HG02610 (cell line): ENCODE results near the gene NUP35.
"Not testable (repeated sequence)": the region's sequence is repeated elsewhere in the genome, so short reads cannot be mapped to it uniquely, and the experiment has no call there.

Experiments
- ATAC-seq: cut with Tn5 transposase; IDR thresholded peaks from one replicate; pipeline ENCODE4 v1.9.1; 2021; ENCODE audit warnings: mild to moderate bottlenecking, moderate library complexity; ENCODE audit not compliant: unreplicated experiment

The NUP35 gene

DNA sequence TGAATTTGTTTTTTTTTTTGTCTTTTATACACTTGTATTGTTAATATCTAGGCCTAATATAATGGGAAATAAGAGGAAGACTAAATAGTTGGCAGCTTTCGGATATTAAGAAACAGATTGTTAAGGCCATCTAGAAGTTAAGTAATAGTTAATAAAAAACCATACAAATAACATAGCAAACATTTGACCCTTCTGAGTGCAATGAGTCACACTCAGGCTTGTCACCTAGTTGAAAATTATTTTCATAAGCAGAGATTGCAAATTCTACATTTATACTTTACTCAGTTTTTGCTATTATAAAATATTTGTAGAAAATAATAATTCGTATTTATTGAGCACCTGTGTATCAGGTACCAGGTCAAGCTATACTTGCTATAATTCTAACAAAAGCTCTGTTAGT is 2.4 kb downstream of the NUP35 start:
- ATAC-seq, result no peak

DNA sequence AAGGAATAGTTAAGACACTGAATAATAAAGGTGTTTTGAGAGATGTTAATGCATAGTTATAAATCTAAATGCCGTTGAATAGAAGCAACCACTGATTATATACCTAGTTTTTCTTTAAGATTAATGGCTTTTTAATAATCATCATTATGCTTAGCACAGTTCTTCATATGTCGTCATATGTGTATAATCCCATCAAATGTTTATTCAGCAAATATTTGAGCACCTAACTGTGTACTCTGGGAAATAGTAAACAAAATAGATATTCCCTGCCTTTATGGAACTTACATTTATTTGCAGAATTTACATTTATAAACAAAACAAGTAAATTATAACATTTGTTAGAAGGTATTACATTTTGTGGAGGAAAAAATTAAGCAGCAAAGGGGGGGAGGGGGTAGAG is 9.8 kb downstream of the NUP35 start:
- no peak for ATAC-seq

DNA sequence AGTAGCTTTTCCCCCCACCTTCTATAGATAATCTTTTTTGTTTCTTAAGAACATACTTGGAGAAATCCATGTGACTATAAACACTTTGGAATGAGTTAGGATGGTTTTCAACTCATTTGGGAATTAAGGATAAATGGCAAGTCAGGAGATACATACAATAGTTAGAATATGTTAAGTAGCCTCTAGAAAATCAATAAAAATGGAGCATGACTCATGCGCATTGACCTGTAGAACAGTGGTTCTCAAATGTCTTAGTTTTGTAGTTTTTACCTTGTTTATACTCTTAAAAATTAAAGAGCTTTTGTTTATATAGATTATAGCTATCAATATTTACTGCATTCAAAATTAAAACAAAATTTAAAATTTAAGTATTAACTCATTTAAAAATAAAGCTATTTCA is 24.7 kb downstream of the NUP35 start:
- ATAC-seq, result no peak

DNA sequence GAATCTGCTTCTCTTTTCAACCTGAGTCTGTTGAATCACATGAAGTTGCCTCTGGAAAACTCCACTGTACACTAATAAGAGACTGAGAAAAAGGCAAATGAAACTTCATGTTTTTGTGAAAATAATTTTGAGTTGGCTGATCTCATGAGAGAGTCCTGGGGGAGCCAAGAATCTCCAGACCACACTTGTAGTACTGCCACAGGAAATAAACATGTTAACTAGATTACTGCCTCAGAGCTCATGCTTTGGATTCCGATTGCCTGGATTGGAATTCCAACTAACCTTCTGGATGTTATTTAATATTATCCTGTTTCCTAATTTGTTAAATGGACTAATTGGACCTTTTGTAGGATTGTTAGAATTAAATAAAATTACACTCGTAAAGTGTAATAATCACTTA is 25.2 kb downstream of the NUP35 start:
- no peak for ATAC-seq

DNA sequence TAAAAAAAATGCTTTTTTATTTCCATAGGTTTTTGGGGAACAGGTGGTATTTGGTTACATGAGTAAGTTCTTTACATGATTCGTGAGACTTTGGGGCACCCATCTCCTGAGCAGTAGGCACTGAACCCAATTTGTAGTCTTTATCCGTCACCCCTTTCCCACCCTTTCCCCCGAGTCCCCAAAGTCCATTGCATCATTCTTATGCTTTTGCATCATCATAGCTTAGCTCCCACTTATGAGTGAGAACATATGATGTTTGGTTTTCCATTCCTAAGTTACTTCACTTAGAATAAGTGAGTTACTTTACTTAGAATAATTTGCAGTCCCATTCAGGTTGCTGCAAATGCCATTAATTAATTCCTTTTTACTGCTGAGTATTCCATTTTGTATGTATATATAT is 28.0 kb downstream of the NUP35 start:
- ATAC-seq, result not testable (repeated sequence)

DNA sequence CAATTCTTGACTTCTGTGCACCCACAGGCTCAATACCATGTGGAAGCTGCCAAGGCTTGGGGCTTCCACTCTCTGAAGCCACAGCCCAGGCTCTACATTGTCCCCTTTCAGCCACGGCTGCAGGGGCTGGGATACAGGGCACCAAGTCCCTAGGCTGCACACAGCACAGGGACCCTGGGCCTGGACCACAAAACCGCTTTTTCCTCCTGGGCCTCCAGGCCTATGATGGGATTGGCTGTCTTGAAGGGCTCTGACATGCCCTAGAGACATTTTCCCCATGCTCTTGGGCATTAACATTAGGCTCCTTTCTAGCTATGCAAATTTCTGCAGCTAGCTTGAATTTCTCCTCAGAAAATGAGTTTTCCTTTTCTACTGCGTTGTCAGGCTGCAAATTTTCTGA is 29.7 kb downstream of the NUP35 start:
- no peak for ATAC-seq

DNA sequence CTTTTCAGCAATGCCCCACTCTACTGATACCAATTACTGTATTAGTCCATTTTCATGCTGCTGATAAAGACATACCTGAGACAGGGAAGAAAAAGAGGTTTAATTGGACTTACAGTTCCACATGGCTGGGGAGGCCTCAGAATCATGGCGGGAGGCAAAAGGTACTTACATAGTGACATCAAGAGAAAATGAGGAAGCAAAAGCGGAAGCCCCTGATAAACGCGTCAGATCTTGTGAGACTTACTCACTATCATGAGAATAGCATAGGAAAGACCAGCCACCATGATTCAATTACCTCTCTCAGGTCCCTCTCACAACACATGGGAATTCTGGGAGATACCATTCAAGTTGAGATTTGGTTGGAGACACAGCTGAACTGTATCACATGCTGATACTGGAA is 30.5 kb downstream of the NUP35 start:
- not testable (repeated sequence) for ATAC-seq

DNA sequence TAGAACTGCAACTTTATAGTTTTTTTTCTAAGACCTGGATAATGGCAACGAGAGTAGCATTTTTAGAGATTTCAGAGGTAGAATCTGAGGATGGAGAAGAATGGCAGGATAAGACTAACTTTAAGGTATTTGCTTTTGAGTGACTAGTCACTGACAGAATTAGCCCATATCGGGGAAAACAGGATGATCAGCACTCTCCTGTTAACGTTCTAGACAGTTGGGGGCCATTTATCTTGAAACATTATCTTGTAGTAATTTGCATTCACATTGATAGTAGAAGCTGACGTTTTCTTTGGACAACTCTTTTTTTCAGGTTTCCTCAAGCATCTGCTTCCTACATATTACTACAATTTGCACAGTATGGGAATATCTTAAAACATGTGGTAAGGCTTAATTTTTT is 32.9 kb downstream of the NUP35 start:
- ATAC-seq, result no peak

DNA sequence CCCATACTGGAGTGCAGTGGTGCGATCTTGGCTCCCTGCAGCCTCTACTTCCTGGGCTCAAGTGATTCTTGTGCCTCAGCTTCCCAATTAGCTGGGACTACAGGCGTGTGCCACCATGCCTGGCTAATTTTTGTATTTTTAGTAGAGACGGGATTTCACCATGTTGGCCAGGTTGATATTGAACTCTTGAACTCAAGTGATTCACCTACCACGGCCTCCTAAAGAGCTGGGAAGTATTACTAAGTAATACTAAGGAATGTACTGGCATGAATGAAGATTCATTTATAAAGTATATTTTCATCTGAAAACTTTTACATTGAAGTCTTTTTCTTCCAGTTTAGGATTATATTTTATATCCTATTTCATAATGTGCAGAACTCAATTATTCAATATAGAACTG is 38.1 kb downstream of the NUP35 start:
- no peak for ATAC-seq

DNA sequence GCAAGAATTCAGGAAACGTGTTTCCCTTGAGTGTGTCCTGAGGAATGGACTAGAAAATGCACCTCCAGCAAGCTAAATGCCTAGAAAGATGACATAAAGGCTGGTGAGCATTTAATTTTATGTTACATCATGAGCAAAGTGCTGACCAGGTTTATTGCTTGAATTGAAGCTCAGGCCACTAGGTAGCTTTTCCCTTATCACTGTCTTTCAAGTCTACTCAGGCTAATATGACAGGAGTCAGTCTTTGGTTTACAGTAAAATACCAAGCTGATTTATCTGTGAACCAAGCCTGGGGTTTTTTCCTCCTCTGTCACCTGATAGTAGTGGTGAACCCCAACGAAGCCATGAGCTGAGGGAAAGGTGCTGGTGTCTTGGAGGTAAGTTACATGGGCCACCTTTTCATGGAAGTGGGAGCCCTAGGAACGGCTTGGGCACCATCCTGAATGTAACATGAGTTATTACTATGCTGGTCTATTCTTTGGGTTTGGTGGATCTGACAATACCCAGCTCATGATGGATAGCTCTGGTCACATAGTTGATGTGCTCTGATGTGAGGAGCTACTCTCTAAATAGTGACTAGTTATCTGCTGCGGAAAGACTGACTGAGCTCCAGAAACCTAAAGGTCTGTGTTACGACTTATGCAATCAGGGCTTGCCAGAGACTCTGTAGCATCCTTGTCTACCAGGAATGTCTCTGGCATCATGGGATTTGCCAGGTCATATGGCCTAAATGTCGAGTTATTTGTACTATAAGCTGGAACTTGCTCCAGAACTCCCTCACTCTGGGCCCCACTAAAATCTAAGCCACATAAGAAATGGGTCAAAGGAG is 39.8 kb downstream of the NUP35 start:
- ATAC-seq, result no peak

DNA sequence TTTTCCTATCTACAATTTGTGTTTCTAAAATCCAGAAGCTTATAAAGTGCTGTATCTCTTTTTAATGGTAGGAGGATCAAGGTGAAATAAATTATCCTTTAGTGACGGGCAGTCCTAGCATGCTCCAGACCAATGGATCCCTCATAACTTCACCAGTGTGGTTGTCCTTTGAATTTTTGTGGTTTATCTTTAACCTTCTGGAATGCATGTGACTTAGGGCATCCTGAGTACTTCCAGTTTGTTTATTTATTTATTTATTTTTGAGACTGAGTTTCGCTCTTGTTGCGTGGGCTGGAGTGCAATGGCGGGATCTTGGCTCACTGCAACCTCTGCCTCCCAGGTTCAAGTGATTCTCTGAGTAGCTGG is 40.4 kb downstream of the NUP35 start:
- ATAC-seq, result no peak

DNA sequence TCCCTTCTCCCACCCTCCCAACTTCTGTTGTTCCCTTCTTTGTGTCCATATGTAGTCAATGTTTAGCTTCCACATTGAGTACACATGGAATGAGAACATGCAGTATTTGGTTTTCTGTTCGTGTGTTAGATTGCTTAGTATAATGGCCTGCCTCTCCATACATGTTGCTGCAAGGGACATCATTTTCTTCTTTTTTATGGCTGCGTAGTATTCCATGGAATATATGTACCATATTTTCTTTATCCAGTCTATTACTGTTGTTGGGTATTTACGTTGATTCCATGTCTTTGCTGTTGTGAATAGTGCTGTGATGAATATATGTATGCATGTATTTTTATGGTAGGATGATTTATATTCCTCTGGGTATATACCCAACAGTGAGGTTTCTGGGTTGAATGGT is 42.0 kb downstream of the NUP35 start:
- no peak for ATAC-seq

DNA sequence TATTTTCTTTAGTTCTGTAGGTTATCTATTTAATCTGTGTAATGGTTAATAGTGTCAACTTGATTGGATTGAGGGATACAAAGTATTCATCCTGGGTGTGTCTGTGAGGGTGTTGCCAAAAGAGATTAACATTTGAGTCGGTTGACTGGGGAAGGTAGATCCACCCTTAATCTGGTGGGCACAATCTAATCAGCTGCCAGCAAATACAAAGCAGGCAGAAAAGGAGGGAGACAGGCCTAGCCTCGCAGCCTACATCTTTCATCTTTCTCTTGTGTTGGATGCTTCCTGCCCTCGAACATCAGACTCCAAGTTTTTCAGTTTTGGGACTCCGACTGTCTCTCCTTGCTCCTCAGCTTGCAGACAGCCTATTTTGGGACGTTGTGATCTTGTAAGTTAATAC is 42.7 kb downstream of the NUP35 start:
- not testable (repeated sequence) for ATAC-seq

DNA sequence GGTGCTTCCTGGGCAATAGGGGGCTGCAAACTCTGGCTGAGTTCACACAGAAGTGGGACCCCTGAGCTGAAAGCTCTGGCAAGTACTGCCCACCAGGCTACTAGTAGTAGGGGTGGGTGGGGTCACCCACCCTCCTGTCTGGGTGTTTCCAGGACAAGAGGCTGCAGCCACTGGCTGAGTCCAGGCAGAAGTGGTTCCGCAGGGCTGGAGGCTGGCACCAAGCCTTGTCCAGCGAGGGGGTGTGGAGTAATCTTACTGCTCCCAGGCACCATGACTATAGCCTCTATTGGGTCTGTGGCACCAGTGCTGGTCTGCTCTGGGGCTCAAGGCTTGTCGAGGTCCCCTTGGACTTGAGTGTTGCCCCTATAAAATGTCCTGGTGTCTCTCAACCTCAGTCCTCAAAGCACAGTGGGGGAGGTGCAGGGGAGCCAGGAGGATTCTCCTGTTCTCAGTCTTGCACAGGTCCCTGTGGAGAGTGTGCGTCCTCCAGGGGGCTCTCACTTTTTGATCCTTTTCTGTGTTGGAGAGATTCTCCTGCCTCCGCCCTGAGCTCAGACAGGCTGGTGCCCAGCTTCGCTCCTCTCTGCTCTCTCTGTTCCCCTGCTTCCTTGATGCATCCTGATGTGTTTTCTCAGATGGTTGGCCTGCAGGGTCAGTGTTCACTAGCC is 48.1 kb downstream of the NUP35 start:
- ATAC-seq, result no peak

DNA sequence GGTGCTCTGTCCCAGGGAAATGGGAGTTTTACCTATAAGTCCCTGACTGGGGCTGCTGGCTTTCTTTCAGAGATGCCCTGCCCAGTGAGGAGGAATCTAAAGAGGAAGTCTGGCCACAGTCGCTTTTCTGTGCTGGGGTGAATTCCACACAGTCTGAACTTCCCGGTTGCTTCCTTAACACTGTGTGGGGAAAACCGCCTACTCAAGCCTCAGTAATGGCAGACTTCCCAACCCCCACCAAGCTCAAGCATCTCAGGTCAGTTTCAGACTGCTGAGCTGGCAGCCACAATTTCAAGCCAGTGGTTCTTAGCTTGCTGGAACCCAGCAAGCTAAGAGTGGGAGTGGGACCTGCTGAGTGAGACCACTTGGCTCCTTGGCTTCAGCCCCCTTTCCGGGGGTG is 54.9 kb downstream of the NUP35 start:
- no peak for ATAC-seq

DNA sequence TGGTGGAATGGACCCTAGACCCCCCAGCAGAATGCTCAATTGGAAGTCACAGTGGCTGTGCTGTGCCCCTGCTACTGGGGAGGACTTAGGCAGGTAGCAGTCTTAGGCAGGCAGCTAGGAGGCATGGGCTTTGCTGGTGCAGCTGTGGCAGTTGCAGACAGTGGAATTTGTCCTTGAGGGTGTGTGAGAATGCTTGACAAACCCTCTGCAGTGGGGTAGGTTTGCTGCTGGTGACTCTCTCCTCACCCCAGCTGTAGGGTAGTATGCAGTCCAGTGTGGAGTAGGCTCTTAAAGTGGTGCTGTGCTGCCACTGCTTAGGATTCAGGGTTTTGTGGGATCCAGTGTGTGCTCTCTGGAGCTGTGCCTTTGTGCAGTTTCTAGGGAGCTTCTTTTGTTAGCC is 61.3 kb downstream of the NUP35 start:
- ATAC-seq, result no peak

DNA sequence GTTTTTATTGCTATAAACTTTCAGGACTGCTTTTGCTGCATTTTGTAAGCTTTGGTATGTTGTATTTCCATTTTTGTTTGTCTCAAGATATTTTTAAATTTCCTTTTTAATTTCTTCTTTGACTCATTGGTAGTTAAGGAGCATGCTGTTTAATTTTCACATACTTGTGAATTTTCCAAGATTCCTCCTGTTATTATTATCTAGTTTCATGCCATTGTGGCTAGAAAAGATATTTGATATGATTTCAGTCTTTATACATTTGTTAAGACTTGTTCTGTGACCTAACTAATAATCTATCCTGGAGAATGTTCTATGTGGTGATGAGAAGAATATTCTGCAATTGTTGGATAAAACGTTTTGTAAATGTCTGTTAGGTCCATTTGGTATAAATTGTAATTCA is 62.1 kb downstream of the NUP35 start:
- ATAC-seq, result no peak

DNA sequence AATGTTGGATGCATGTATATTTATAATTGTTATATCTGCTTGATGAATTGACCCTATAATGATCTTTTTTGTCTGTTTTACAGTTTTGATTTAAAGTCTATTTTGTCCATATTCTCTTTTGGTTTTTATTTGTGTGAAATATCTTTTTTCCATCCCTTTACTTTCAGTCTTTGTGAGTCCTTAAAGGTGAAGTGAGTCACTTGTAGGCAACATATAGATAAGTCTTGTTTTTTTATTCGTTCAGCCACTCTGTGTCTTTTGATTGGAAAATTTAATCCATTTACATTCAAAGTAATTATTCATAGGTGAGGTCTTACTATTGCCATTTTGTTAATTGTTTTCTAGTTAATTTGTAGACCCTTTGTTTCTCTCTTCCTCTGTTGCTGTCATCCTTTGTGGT is 62.5 kb downstream of the NUP35 start:
- ATAC-seq, result no peak

DNA sequence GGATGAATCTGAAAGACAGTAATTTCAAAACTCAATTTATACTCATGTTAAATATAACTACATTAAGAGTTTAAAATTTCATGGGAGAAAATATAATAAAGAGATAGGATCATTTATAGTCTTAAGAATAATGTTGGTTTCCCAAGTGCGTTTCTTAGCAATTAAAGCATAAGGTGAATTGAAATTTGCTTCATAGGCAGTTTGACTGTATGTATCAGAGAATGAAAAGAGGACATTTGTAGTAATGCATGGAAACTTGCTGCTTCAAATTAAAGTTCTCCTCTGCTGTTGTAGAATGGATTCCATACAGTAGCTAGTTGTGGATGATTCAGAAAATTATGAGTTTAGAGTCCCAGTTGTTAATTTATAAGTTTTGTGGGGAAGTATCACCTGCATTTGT is 68.1 kb downstream of the NUP35 start:
- no peak for ATAC-seq

DNA sequence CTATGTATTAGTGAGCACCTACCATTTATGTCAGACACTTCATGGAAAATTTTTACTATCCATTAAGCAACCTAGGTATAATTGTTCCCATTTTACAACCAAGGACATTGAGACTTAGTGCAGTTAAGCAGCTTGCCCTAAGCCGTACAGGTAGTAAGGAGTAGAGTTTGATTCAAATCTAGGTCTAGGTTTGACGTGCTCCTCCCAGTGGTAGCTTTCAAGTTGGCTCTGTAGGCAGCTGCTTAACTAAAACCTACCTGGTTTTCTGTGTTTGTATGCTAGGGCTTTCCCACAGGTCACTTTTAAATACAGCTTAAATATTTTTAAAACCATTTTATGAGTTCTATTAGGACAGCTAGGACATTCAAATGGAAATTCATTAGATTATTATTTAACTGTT is 69.7 kb downstream of the NUP35 start:
- ATAC-seq, result no peak

DNA sequence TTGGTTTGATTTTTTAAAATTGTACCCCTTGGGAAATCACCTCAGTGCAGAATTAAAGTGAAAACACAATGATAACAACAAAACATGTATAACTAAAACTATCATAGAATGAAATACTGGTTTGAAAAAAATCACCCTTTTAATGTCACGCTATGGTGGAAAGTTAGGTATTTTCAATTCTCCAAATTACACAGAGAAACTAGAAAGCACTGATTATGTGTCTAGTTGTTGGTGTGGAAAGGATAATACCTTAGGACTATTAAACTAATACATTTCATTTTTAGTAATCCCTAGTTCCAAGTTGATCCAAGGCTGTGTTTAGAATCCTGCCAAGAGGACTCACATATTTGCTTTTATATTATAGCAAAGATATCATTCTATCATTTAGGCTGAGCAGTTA is 71.2 kb downstream of the NUP35 start:
- peak; percentile 40 for ATAC-seq

DNA sequence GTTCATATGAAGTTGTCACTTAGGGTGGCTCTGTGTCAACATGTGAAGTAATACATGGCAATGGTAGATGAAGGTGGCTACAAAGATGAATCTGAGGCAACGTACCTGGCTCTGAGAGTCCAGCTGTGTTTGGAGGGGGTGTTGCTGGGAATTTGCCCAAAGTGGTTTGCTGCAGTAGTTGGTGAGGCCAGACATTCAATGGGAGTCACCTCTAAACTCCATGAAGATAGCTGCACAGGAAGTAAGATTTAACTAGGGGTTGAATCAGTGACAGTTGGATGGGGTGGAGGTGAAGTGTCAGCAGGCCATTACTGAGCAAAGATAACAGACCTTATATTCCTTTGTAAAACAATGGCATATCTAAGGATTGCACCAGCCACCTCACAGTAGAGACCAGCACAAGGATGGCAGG is 71.8 kb downstream of the NUP35 start:
- ATAC-seq, result peak; percentile 28

DNA sequence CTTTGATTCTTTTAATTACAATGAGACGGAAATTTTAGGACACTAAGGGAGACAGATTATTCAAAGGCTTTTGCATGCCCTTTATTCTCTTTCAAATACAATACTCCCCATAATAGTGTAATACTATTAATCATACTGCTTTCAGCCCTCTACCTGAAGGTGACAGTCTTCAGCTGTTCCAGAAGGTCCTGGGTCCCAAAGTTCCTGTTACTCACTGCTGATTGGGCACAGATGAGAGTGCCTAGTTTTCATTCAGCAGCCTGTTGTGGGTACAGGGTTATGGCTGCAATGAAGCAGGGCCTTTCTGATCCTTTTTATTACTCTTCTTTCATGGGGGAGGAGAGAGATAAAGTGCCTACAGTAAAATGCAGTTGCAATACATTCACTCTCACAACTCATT is 80.2 kb downstream of the NUP35 start:
- no peak for ATAC-seq
